ES-I3 (cell line): Measurements from ENCODE around the gene PITPNM1.

Experiments used
- H3K36me3 ChIP-seq: 2 replicates; pipeline ENCODE4 v1.6.1; 2013; ENCODE audit warnings: mild to moderate bottlenecking, low read length, control low read depth, moderate library complexity; ENCODE audit not compliant: insufficient read depth
- H3K4me1 ChIP-seq: 2 replicates; pipeline ENCODE4 v1.6.1; 2013; ENCODE audit warnings: mild to moderate bottlenecking, control low read depth, low read length; ENCODE audit not compliant: insufficient read depth
- H3K9ac ChIP-seq: 2 replicates; pipeline ENCODE4 v1.6.1; 2013; ENCODE audit warnings: low read depth, mild to moderate bottlenecking, low read length, moderate library complexity
- H3K9me3 ChIP-seq: 2 replicates; pipeline ENCODE4 v1.6.1; 2013; ENCODE audit warnings: mild to moderate bottlenecking, low read length, moderate library complexity; ENCODE audit not compliant: control insufficient read depth, insufficient read depth

Gene PITPNM1

DNA sequence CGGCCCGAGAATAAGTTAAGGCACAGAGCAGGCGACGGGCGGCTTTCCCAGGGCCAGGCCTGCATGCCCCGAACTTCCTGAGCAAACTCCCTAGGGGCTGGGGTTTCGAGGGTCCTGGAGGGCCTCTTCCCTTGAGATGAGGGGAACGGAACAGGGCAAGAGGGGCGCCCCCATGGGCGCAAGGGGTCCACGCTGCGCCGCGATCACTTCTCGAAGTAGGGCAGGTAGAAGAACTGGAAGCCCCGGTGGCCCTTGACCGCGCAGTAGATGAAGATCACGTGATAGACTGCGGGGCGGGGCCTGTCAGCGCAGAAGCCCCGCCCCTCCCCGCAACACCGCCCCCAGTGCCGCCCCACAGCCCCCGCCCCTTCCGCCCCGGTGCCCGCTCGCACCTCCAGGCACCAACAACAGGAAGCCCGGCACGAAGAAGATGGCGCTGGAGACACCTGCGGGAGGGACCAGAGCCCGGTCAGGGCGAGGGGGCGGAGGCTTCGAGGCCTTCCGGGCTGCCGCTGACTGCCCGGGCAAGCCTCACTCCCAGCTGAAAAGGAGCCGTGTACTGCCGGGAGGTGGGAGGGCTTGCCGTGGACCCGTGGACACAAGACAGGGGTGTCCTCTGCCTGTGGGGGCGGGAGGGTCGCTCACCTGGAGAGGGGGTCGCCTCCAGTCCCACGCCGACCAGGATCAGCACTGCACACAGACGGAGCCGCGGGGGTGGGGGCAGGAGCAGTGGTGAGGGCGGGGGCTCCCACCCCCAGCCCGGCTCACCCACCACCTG lies 40.6 kb downstream of the PITPNM1 start:
- H3K9ac ChIP-seq: peak overlapping the region; percentile 61
- H3K36me3 ChIP-seq: no peaks in the 10 kb centered on the region
- H3K4me1 ChIP-seq: peaks cover 3% of the 10 kb centered on the region
- H3K9me3 ChIP-seq: no peaks in the 10 kb centered on the region

GRCh38 chr11:67463680-67464410 lies 41.3 kb downstream of the PITPNM1 start:
- no peaks in the 10 kb centered on the region for H3K9me3 ChIP-seq
- peaks cover 3% of the 10 kb centered on the region for H3K4me1 ChIP-seq
- H3K36me3 ChIP-seq: no peaks in the 10 kb centered on the region
- H3K9ac ChIP-seq: peak overlapping the region; percentile 61; the same call in 1 of the 2 replicates

GRCh38 chr11:67463186-67463585 lies 42.0 kb downstream of the PITPNM1 start:
- peaks cover 3% of the 10 kb centered on the region for H3K4me1 ChIP-seq
- no peak overlapping the region for H3K9ac ChIP-seq
- no peaks in the 10 kb centered on the region for H3K36me3 ChIP-seq
- H3K9me3 ChIP-seq: no peaks in the 10 kb centered on the region

DNA sequence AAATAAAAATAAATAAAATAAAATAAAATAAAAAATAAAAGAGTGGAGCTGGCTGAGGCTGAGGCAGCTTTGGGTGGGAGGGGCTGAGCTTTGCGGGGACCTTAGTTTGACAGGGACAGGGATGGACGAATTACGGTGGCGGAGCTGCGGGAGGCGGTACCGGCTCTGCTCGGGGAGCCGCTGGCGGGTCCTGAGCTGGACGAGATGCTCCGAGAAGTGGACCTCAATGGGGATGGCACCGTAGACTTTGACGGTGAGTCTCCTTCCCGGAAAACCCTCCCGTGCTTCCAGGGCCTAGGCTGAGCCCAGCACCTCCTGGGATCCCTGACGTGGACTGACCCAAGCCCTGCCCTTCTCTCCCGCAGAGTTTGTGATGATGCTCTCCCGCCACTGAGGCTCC lies 46.9 kb downstream of the PITPNM1 start:
- Histone ChIP-seq H3K4me1 (no peaks in the 10 kb centered on the region; the same call in 1 of the 2 replicates), H3K9ac (no peak overlapping the region), H3K9me3 (no peaks in the 10 kb centered on the region), H3K36me3 (no peaks in the 10 kb centered on the region)

GRCh38 chr11:67457453-67457852 lies 47.7 kb downstream of the PITPNM1 start:
- H3K9ac ChIP-seq: no peak overlapping the region
- H3K36me3 ChIP-seq: no peaks in the 10 kb centered on the region
- H3K9me3 ChIP-seq: no peaks in the 10 kb centered on the region
- H3K4me1 ChIP-seq: no peaks in the 10 kb centered on the region

DNA sequence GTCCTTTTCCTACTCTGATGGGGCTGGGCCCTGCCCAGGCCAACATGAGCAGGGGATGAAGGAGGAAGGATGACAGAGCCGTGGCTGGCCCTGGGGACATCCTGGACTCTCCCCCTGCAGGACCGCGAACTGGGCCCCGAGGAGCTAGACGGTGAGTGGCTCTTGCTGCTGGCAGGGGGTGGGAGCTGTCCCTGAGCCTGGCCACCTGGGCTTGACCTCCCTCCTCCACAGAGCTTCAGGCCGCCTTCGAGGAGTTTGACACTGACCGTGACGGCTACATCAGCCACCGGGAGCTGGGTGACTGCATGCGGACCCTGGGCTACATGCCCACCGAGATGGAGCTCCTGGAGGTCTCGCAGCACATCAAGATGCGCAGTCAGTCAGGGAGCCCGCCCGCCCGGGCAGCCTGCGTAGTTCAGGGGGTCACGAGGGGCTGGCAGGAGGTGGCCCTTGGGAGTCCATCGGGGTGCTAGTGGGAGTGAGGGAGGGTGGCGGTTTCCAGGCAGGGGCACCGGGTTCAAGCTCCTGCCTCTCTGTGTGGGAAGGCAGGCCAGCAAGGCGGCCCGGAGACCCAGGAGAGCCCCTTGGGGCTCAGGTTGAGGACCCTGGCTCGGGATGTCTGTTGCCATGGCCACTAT lies 49.0 kb downstream of the PITPNM1 start:
- Histone ChIP-seq H3K36me3 (no peaks in the 10 kb centered on the region), H3K4me1 (no peaks in the 10 kb centered on the region), H3K9ac (no peak overlapping the region), H3K9me3 (no peaks in the 10 kb centered on the region)

DNA sequence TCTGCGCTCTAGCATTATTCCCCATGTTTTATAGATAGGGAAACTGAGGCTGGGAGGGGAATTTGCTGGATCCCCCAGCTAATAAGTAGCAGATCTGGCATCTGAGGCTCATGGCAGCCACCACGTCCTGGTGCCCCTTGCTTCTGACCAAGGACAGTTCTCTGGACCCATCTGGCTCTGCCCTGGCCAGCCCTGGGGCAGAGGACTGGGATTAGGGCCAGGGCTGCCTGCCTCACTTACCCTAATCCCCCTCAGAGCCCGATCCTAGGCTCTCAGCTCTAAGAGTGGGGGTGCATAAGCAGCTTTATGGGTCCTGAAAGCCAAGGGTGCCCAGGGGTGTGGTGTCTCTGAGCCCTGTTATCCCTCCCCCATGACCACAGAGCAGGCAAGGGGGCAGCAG lies 50.1 kb downstream of the PITPNM1 start, which contains the start of gene CABP4:
TSS of gene CABP4 (plus strand) at position 301 of the 400 bp plus-strand sequence. CDS start at position 371, 70 bp downstream.
- Histone ChIP-seq H3K9me3 (no peaks in the 10 kb centered on the region), H3K9ac (no peak within 1 kb of the TSS), H3K4me1 (no peaks in the 10 kb centered on the region), H3K36me3 (no peaks in the 10 kb centered on the region)

DNA sequence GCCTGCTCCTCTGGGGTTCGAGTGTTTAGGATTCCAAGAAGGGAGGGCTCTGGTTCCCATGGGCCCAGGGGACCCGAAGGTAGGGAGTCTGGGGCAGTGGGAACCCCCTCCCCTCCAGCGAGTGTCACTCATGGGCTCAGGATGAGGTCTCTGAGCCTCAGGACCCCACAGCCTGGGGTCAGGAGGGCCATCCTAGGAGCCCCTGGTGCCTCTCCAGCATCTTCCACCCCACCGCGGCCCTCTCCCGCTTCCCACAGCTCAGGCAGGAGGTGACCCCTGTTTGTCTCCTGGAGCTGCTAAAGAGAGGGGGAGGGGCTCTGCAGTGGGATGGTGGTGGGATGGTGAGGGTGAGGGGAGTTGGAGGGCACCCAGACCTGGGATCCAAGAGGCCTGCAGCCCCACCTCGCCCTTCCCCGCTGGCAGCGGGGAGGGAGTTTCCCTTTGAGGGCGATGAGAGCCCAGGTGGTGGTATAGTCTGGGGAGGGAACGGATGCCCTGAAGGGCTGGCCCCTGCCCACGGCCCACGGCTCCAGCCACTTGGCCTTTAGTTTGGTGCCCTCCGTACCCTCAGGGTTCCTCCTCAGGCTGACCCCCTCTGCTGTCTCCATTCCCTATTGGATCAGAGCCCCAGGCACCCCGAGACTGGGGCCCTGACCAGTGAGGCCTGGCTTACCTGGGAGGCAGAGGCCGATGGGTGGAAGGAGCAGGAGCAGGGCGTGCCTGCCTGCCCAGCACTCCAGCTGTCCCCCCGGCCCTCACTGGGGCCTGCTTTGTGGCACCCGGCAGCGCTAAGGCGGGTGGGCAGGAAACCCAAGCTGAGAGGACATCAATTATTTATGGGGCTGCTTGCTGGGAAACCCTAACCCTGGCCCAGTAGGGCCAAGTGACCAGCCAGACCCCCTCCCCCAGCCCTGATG lies 51.1 kb downstream of the PITPNM1 start:
- no peak overlapping the region for H3K9ac ChIP-seq

DNA sequence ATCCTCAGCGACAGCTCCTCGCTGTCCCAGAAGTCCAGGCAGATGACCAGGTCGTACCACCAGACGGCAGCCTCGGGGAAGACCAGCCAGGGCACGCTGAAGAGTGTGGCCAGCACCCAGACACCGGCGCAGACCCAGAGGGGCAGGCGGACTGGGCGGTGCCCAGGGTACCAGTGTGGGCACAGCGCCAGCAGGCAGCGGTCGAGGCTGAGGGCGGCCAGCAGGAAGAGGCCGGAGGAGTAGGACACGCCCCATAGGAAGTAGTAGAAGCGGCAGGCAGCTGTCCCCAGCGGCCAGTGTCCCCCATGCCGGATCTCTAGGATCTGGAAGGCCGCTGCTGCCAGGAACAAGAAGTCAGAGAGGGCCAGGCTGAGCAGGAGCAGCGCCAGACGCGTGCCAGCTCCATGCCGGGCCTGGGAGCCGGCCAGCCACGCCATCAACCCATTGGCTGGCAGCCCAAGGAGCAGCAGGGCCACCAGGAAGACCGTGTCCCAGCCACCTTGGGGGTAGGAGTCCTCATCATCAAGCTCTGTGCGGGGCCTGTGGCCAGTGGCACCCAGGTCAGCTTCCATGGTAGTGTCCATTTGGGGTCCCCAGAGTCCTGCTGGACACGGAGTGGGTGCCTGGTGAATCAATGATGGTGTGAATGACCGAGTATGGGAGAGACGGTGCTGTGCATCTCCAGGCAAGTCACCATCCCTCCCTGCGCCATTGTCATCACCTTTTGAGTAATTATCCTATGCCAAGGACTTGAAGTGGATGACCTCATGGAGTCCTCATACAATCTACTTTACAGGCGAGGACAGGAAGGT lies 52.8 kb downstream of the PITPNM1 start, which contains the start of gene GPR152:
TSS of gene GPR152 (minus strand) at position 589 of the 812 bp plus-strand sequence. CDS start at position 584, 5 bp downstream.
- H3K36me3 ChIP-seq: no peaks in the 10 kb centered on the region
- H3K9me3 ChIP-seq: no peaks in the 10 kb centered on the region
- no peak within 1 kb of the TSS for H3K9ac ChIP-seq
- H3K4me1 ChIP-seq: no peaks in the 10 kb centered on the region

More for the DNA sequence above, 51.1 kb downstream of the PITPNM1 start:
- no peaks in the 10 kb centered on the region for H3K36me3 ChIP-seq
- H3K9me3 ChIP-seq: no peaks in the 10 kb centered on the region
- no peaks in the 10 kb centered on the region for H3K4me1 ChIP-seq

GRCh38 chr11:67451658-67451976 lies 53.5 kb downstream of the PITPNM1 start:
- H3K4me1 ChIP-seq: no peaks in the 10 kb centered on the region
- H3K9me3 ChIP-seq: no peaks in the 10 kb centered on the region
- no peak overlapping the region for H3K9ac ChIP-seq
- no peaks in the 10 kb centered on the region for H3K36me3 ChIP-seq

DNA sequence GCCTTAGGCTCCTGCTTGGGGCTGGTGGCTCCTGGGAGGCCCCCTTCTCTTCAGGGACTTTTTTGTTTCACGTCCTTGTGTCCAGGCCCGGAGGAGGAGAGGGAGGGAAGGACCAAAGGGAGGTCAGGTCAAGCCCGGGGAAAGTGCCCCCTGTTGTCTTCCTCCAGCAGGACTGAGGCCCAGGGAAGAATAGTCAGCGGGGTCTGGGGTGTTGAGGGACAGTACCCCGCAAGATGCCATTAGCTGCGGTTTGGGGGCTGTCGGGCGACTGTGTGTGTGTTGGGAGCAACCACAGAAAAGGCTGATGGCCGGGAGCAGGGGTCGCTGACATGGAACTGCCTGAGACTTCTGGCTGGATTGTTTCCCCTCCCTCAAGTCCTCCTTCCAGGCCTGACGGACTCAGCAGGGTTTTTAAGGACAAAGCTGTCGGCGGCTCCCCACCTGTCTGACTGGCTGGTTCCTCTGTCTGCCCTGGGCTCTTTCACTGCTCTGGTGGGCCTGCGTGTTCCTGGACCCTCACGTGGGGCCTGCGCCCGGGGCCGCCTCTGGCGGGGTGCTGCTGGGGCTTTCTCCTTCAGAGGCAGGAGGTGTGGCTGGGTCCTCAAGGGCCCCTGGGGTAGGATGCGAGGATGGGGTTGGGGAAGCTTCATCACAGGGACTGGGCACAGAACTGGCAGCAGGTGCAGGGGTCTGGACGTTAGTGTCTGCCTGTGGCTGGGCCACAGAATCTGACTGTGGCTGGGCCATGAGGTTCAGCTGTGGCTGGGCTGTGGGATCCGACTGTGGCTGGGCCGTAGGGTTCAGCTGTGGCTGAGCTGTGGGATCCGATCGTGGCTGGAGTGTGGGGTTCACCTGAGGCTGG lies 54.1 kb downstream of the PITPNM1 start:
- H3K4me1 ChIP-seq: no peaks in the 10 kb centered on the region
- H3K9me3 ChIP-seq: no peaks in the 10 kb centered on the region

GRCh38 chr11:67449116-67449844 lies 55.9 kb downstream of the PITPNM1 start:
- Histone ChIP-seq H3K4me1 (no peaks in the 10 kb centered on the region), H3K9ac (no peak overlapping the region), H3K36me3 (no peaks in the 10 kb centered on the region), H3K9me3 (no peaks in the 10 kb centered on the region)

More for the DNA sequence above, 54.1 kb downstream of the PITPNM1 start:
- Histone ChIP-seq H3K9ac (no peak overlapping the region), H3K36me3 (no peaks in the 10 kb centered on the region)
